GM13976 (cell line): ENCODE results near the gene TGFB1.

ENCODE experiments used
- DNase-seq: peaks from one replicate; pipeline ENCODE4 v3.0.0; 2012; ENCODE audit warnings: low spot score
- in situ Hi-C: fragments of 300-500 bp; cut with MboI; formaldehyde crosslinking; loops from one replicate; pipeline ENCODE4 v1.12.0; 2022; ENCODE audit warnings: low sequenced_read_pairs, mixed read lengths, inconsistent platforms; ENCODE audit not compliant: unreplicated experiment
- TF ChIP-seq, protein P1 (sequence below): IDR thresholded peaks from 2 replicates; pipeline ENCODE4 v1.5.1; 2012; ENCODE audit warnings: borderline replicate concordance, mild to moderate bottlenecking; ENCODE audit not compliant: insufficient read depth; ENCODE audit errors: extremely low read depth, missing control alignments, control extremely low read depth

TGFB1 gene

DNA sequence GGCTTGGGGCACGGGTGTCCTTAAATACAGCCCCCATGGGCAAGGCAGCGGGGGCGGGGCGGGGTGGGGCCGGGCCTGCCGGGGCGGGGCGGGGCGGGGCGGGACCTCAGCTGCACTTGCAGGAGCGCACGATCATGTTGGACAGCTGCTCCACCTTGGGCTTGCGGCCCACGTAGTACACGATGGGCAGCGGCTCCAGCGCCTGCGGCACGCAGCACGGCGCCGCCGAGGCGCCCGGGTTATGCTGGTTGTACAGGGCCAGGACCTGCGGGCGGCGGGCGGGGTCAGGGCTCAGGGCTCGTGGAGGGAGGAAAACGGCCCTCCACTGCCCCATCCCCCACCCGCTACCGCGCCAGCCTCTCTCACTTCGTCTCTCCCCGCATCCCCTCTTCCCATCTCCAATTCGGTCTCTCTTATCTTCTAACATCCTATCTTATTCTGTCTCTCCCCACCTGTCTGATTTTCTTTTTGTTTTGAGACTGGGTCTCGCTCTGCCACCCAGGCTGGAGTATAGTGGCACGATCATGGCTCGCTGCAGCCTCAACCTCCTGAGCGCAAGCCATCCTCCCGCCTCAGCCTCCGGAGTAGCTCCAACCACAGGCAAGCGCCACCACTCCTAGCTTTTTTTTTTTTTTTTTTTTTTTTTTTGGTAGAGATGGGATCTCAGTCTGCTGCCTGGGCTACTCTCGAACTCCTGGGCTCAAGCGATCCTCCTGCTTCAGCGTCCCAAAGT is 22.6 kb downstream of the TGFB1 start:
- in situ Hi-C loops: no loop called here
- DNase-seq: no peak
- TF ChIP-seq, protein P1, sequence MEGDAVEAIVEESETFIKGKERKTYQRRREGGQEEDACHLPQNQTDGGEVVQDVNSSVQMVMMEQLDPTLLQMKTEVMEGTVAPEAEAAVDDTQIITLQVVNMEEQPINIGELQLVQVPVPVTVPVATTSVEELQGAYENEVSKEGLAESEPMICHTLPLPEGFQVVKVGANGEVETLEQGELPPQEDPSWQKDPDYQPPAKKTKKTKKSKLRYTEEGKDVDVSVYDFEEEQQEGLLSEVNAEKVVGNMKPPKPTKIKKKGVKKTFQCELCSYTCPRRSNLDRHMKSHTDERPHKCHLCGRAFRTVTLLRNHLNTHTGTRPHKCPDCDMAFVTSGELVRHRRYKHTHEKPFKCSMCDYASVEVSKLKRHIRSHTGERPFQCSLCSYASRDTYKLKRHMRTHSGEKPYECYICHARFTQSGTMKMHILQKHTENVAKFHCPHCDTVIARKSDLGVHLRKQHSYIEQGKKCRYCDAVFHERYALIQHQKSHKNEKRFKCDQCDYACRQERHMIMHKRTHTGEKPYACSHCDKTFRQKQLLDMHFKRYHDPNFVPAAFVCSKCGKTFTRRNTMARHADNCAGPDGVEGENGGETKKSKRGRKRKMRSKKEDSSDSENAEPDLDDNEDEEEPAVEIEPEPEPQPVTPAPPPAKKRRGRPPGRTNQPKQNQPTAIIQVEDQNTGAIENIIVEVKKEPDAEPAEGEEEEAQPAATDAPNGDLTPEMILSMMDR: no peak

DNA sequence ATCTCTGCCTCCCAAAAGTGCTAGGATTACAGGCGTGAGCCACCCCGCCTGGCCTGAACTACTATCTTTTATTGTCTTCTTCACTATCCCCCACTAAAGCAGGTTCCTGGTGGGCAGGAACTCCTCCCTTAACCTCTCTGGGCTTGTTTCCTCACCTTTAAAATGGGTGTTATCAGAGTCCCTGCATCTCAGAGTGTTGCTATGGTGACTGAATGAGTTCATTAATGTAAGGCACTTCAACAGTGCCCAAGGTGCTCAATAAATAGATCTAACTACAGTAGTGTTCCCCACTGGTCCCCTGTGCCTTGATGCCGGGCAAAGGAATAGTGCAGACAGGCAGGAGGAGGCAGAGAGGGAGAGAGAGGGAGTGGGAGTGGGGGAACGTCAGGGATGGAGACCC is 23.2 kb downstream of the TGFB1 start:
- DNase-seq: no peak
- TF ChIP-seq, protein P1: no peak
- in situ Hi-C loops: no loop called here

DNA sequence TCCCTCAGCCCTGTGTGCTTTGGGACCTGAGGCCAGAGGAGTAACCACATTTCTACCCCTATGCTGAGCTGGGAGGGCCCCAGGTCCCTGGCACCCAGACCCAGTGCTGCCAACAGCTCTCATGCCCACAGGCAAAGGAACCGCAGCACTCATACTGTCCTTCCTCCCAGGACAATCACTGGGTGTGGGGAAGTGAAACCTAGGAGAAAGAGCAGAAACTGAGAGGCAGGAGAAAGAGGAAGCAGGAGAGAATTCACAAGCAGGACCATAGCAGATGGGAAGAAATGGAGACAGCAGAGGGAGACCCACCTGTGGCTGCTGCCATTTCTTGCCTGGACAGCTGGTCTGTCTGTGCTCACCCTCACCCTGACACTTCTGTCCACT is 24.9 kb downstream of the TGFB1 start:
- in situ Hi-C loops: no loop called here
- TF ChIP-seq, protein P1: no peak
- no peak for DNase-seq

DNA sequence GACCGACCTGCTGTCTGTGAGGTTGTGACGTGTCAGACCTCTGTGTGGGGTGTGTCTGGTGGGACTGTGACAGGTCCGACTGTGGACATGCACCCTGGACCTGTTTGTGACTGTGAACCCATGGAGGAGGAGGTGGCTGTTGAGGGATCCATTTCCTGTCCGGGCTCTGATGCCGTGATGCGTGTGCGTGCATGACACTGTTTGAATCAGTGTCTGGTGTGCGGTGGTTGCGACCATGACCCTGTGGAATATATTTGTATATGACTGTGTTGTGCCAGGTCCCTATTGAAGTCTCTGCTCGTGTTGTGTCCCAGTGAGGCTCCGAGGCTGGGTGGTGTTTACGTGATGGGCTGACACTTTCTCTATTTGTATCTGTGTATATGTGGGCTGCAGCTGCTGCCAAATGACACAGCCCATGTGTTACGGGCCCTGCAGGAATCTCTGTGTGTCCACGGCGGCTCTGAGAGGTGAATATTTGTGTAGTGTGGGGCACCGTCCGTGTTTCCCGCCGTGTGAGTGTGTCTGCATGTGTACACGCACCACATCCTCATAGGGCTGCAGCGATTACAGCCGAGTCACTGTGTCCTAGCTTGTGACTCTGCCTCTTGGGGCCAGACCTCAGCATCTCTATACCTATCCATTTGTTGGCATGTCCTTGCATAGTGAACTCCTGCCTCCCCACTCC is 25.4 kb downstream of the TGFB1 start:
- no peak for DNase-seq
- TF ChIP-seq, protein P1: no peak
- in situ Hi-C loops: no loop called here

- TF ChIP-seq, protein P1: no peak
- DNase-seq: peak; percentile 89
- in situ Hi-C loops: no loop called here
Measured at GRCh38 chr19:41327576-41328156, 26.1 kb downstream of the TGFB1 start.

- no peak for DNase-seq
- in situ Hi-C loops: no loop called here
- TF ChIP-seq, protein P1: no peak
Measured at GRCh38 chr19:41327076-41327575, 26.6 kb downstream of the TGFB1 start.
